GM19238 (cell line): ENCODE measurements around the gene SLC25A47.
A peak's percentile ranks its signal among the peaks of the same experiment; 100 is the strongest.

Source experiments
- DNase-seq: peaks from one replicate; pipeline ENCODE4 v3.0.0; 2011; ENCODE audit warnings: low spot score; ENCODE audit not compliant: insufficient read length

The SLC25A47 gene

GRCh38 chr14:100346306-100347091, 23.4 kb downstream of the SLC25A47 start:
- no peak for DNase-seq

GRCh38 chr14:100348253-100348729, 25.2 kb downstream of the SLC25A47 start:
- no peak for DNase-seq

GRCh38 chr14:100348784-100349685, 25.9 kb downstream of the SLC25A47 start:
- no peak for DNase-seq

GRCh38 chr14:100350276-100350926, 27.3 kb downstream of the SLC25A47 start:
- no peak for DNase-seq

GRCh38 chr14:100350986-100351385, 27.8 kb downstream of the SLC25A47 start:
- no peak for DNase-seq

GRCh38 chr14:100358396-100358795, 35.3 kb downstream of the SLC25A47 start:
- DNase-seq = no peak

GRCh38 chr14:100359111-100359510, 36.0 kb downstream of the SLC25A47 start:
- DNase-seq = no peak

- no peak for DNase-seq
These were observed 36.7 kb downstream of the SLC25A47 start for GRCh38 chr14:100359881-100360280.

GRCh38 chr14:100361626-100362025, 38.5 kb downstream of the SLC25A47 start:
- DNase-seq = no peak

GRCh38 chr14:100362311-100362927, 39.3 kb downstream of the SLC25A47 start:
- no peak for DNase-seq

GRCh38 chr14:100363053-100363452, 39.9 kb downstream of the SLC25A47 start:
- DNase-seq = no peak

- DNase-seq = no peak
These were observed 41.3 kb downstream of the SLC25A47 start for GRCh38 chr14:100364403-100364802.

GRCh38 chr14:100365741-100366140, 42.6 kb downstream of the SLC25A47 start:
- no peak for DNase-seq

- no peak for DNase-seq
These were observed 45.9 kb downstream of the SLC25A47 start for GRCh38 chr14:100369019-100369418.

GRCh38 chr14:100370003-100370402, 46.9 kb downstream of the SLC25A47 start:
- no peak for DNase-seq

- DNase-seq = no peak
These were observed 48.6 kb downstream of the SLC25A47 start for GRCh38 chr14:100371773-100372172.

- DNase-seq = no peak
These were observed 49.4 kb downstream of the SLC25A47 start for GRCh38 chr14:100372357-100373048.

- DNase-seq = no peak
These were observed 51.1 kb downstream of the SLC25A47 start for GRCh38 chr14:100374270-100374669.

GRCh38 chr14:100374876-100375265, 51.7 kb downstream of the SLC25A47 start:
- no peak for DNase-seq

GRCh38 chr14:100375266-100375962, 52.3 kb downstream of the SLC25A47 start:
- peak; percentile 37 for DNase-seq
